Measurements from ENCODE around the gene KIDINS220. TPM values are rescaled to one million over a fixed set of nuclear protein-coding genes. Genes with fewer than 3 reads are reported as not detected.

Gene KIDINS220
- total RNA-seq, 1 experiment from 2014 or later: 29.3 TPM

GRCh38 chr2:8800218-8800617 lies 37.2 kb downstream of the KIDINS220 start:
- no peak overlapping the region for H3K4me2 ChIP-seq (ENCODE audit: insufficient read depth, insufficient read length, low read length)
- DNase-seq: no peak

More at GRCh38 chr2:8800218-8800617, 37.2 kb downstream of the KIDINS220 start:
- peaks cover 4 to 28% (median 17%) of the 10 kb centered on the region in 3 experiments; a peak in 5 of 7 replicates for H3K36me3 Mint-ChIP-seq (ENCODE audit: insufficient read depth in 1 of 3, low read depth in 3 of 3)
- Histone ChIP-seq H2BK15ac (ENCODE audit: low read depth, low read length) (no peak overlapping the region), H3K18ac (ENCODE audit: insufficient read length, low read depth, low read length) (no peak overlapping the region), H3K56ac (ENCODE audit: insufficient read length, low read depth, low read length) (no peak overlapping the region), H3K23me2 (ENCODE audit: insufficient read length, low read depth, low read length, poor library complexity, severe bottlenecking) (no peaks in the 10 kb centered on the region), H2BK12ac (ENCODE audit: insufficient read length, low read depth, low read length) (no peak overlapping the region), H3K27ac (ENCODE audit: insufficient read length, low read depth, low read length) (no peak overlapping the region), H2AFZ (ENCODE audit: low read length) (no peak overlapping the region), H3K9ac (ENCODE audit: extremely low read depth, insufficient read length, low read length) (no peak overlapping the region), H3K14ac (ENCODE audit: insufficient read depth, low read length) (no peak overlapping the region), H3K27me3 (ENCODE audit: insufficient read depth, low read length) (no peaks in the 10 kb centered on the region), H3K79me1 (ENCODE audit: insufficient read depth, low read depth, low read length, poor library complexity, severe bottlenecking) (no peaks in the 10 kb centered on the region), H4K20me1 (ENCODE audit: control insufficient read depth, insufficient read depth, insufficient read length) (no peaks in the 10 kb centered on the region), H3K23ac (ENCODE audit: insufficient read length, low read depth, low read length) (no peak overlapping the region), H3K4ac (ENCODE audit: low read depth, low read length) (no peak overlapping the region), H2AK5ac (ENCODE audit: insufficient read length, low read length) (no peak overlapping the region), H4K5ac (ENCODE audit: insufficient read length, low read depth, low read length) (no peak overlapping the region), H3K4me1 (ENCODE audit: insufficient read depth, low read length) (no peaks in the 10 kb centered on the region), H3T11ph (ENCODE audit: low read length) (no peak overlapping the region), H2BK120ac (ENCODE audit: low read depth, low read length, poor library complexity, severe bottlenecking) (no peak overlapping the region), H3K79me2 (ENCODE audit: insufficient read depth, low read length) (no peaks in the 10 kb centered on the region), H4K8ac (replicated peaks; ENCODE audit: insufficient read length, low read depth, low read length) (no peak overlapping the region), H3K9me3 (ENCODE audit: control insufficient read depth, low read depth, low read length) (no peaks in the 10 kb centered on the region), H2BK5ac (ENCODE audit: insufficient read length, low read length) (no peak overlapping the region), H2BK20ac (ENCODE audit: low read depth, low read length, poor library complexity, severe bottlenecking) (no peak overlapping the region), H4K91ac (ENCODE audit: insufficient read length, low read depth, low read length) (no peak overlapping the region)
- H3K27me3 Mint-ChIP-seq (ENCODE audit: low read depth): no peaks in the 10 kb centered on the region
- no peak overlapping the region for H3K27ac Mint-ChIP-seq
- no peaks in the 10 kb centered on the region for H3K9me3 Mint-ChIP-seq
- no CpG with 5 or more reads among the region's 5 CpGs for WGBS (ENCODE audit: extremely low coverage, insufficient read length, low lambda C conversion rate)
- no peaks in the 10 kb centered on the region for H3K4me1 Mint-ChIP-seq
- no peak overlapping the region for H3K4me3 Mint-ChIP-seq
- TF ChIP-seq, protein P1, sequence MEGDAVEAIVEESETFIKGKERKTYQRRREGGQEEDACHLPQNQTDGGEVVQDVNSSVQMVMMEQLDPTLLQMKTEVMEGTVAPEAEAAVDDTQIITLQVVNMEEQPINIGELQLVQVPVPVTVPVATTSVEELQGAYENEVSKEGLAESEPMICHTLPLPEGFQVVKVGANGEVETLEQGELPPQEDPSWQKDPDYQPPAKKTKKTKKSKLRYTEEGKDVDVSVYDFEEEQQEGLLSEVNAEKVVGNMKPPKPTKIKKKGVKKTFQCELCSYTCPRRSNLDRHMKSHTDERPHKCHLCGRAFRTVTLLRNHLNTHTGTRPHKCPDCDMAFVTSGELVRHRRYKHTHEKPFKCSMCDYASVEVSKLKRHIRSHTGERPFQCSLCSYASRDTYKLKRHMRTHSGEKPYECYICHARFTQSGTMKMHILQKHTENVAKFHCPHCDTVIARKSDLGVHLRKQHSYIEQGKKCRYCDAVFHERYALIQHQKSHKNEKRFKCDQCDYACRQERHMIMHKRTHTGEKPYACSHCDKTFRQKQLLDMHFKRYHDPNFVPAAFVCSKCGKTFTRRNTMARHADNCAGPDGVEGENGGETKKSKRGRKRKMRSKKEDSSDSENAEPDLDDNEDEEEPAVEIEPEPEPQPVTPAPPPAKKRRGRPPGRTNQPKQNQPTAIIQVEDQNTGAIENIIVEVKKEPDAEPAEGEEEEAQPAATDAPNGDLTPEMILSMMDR (conservative IDR thresholded peaks at IDR 0.05): no peak
